ENCODE data around the gene EXTL2.
"Not testable (repeated sequence)": the region's sequence is repeated elsewhere in the genome, so short reads cannot be mapped to it uniquely, and the experiment has no call there.

Gene EXTL2

GRCh38 chr1:100866041-100866900 is 28.4 kb downstream of the EXTL2 start:
- no peak overlapping the region for H3K4me2 ChIP-seq
- H3K27ac ChIP-seq: no peak overlapping the region
- H2AFZ ChIP-seq (ENCODE audit: low read depth): no peak overlapping the region
- H3K4me3 ChIP-seq (IDR thresholded peaks at IDR 0.05; ENCODE audit: insufficient read depth, low read depth, low read length): no peak overlapping the region
- H3K4me1 ChIP-seq (ENCODE audit: low read depth, poor library complexity, severe bottlenecking): no peaks in the 10 kb centered on the region
- no peaks in the 10 kb centered on the region for H3K27me3 ChIP-seq (ENCODE audit: insufficient read depth, low read depth)
- no peaks in the 10 kb centered on the region for H4K20me1 ChIP-seq (ENCODE audit: insufficient read depth)
- no peaks in the 10 kb centered on the region for H3K79me2 ChIP-seq (ENCODE audit: insufficient read depth, low read depth)
- no peak overlapping the region for H3K9ac ChIP-seq
- no peak; the same call in none of the 2 replicates for TF ChIP-seq CTCF (conservative IDR thresholded peaks at IDR 0.05; ENCODE audit: low read depth, low read length)
- no peaks in the 10 kb centered on the region for H3K36me3 ChIP-seq (ENCODE audit: insufficient read depth)

- H3K4me2 ChIP-seq: no peak overlapping the region
- no peak overlapping the region for H3K27ac ChIP-seq
- no peak for TF ChIP-seq CTCF (conservative IDR thresholded peaks at IDR 0.05; ENCODE audit: low read depth, low read length)
- H4K20me1 ChIP-seq (ENCODE audit: insufficient read depth): no peaks in the 10 kb centered on the region
- H3K79me2 ChIP-seq (ENCODE audit: insufficient read depth, low read depth): no peaks in the 10 kb centered on the region
- no peak overlapping the region for H3K9ac ChIP-seq
- no peaks in the 10 kb centered on the region for H3K4me1 ChIP-seq (ENCODE audit: low read depth, poor library complexity, severe bottlenecking)
- H2AFZ ChIP-seq (ENCODE audit: low read depth): no peak overlapping the region
- no peaks in the 10 kb centered on the region for H3K27me3 ChIP-seq (ENCODE audit: insufficient read depth, low read depth)
- H3K4me3 ChIP-seq (IDR thresholded peaks at IDR 0.05; ENCODE audit: insufficient read depth, low read depth, low read length): no peak overlapping the region
- no peaks in the 10 kb centered on the region for H3K36me3 ChIP-seq (ENCODE audit: insufficient read depth)
Observed at GRCh38 chr1:100862591-100862990, 32.1 kb downstream of the EXTL2 start.

GRCh38 chr1:100861379-100861778 is 33.3 kb downstream of the EXTL2 start:
- no peak overlapping the region for H3K27ac ChIP-seq
- H3K36me3 ChIP-seq (ENCODE audit: insufficient read depth): no peaks in the 10 kb centered on the region
- no peaks in the 10 kb centered on the region for H3K27me3 ChIP-seq (ENCODE audit: insufficient read depth, low read depth)
- no peak overlapping the region for H3K4me3 ChIP-seq (IDR thresholded peaks at IDR 0.05; ENCODE audit: insufficient read depth, low read depth, low read length)
- no peak overlapping the region for H3K9ac ChIP-seq
- no peak overlapping the region for H2AFZ ChIP-seq (ENCODE audit: low read depth)
- no peaks in the 10 kb centered on the region for H4K20me1 ChIP-seq (ENCODE audit: insufficient read depth)
- H3K4me2 ChIP-seq: no peak overlapping the region
- TF ChIP-seq CTCF (conservative IDR thresholded peaks at IDR 0.05; ENCODE audit: low read depth, low read length): no peak
- H3K4me1 ChIP-seq (ENCODE audit: low read depth, poor library complexity, severe bottlenecking): no peaks in the 10 kb centered on the region
- no peaks in the 10 kb centered on the region for H3K79me2 ChIP-seq (ENCODE audit: insufficient read depth, low read depth)

- H2AFZ ChIP-seq (ENCODE audit: low read depth): no peak overlapping the region
- no peak for TF ChIP-seq CTCF (conservative IDR thresholded peaks at IDR 0.05; ENCODE audit: low read depth, low read length)
- no peaks in the 10 kb centered on the region for H3K79me2 ChIP-seq (ENCODE audit: insufficient read depth, low read depth)
- no peaks in the 10 kb centered on the region for H3K36me3 ChIP-seq (ENCODE audit: insufficient read depth)
- no peak overlapping the region for H3K4me2 ChIP-seq
- no peak overlapping the region for H3K9ac ChIP-seq
- no peaks in the 10 kb centered on the region for H3K4me1 ChIP-seq (ENCODE audit: low read depth, poor library complexity, severe bottlenecking)
- H3K27ac ChIP-seq: no peak overlapping the region
- H3K27me3 ChIP-seq (ENCODE audit: insufficient read depth, low read depth): no peaks in the 10 kb centered on the region
- H4K20me1 ChIP-seq (ENCODE audit: insufficient read depth): no peaks in the 10 kb centered on the region
- no peak overlapping the region for H3K4me3 ChIP-seq (IDR thresholded peaks at IDR 0.05; ENCODE audit: insufficient read depth, low read depth, low read length)
Observed at GRCh38 chr1:100860397-100860991, 34.1 kb downstream of the EXTL2 start.

- not testable (repeated sequence) for H3K79me2 ChIP-seq (ENCODE audit: insufficient read depth, low read depth); H3K9ac ChIP-seq; H3K36me3 ChIP-seq (ENCODE audit: insufficient read depth); H3K4me3 ChIP-seq (IDR thresholded peaks at IDR 0.05; ENCODE audit: insufficient read depth, low read depth, low read length); H4K20me1 ChIP-seq (ENCODE audit: insufficient read depth); H3K27ac ChIP-seq; H2AFZ ChIP-seq (ENCODE audit: low read depth); H3K4me2 ChIP-seq; H3K27me3 ChIP-seq (ENCODE audit: insufficient read depth, low read depth); H3K4me1 ChIP-seq (ENCODE audit: low read depth, poor library complexity, severe bottlenecking)
Observed at GRCh38 chr1:100855116-100855515, 39.5 kb downstream of the EXTL2 start.
